Testis (tissue), 2 donors: ENCODE data around the gene POU3F1.

Experiments
- CTCF ChIP-seq, 3 experiments: fragments of 450-650 bp in 2 of 3; fragments of 200-600 bp in 1 of 3; sonication (generic) in 1 of 3; IDR thresholded peaks; one replicate each; pipeline ENCODE4 v1.5.1; 2016 to 2019; ENCODE audit warnings: antibody characterized with exemption in 3 of 3, mild to moderate bottlenecking in 2 of 3, moderate library complexity in 1 of 3
- POLR2A ChIP-seq: fragments of 450-650 bp; IDR thresholded peaks from one replicate; pipeline ENCODE4 v1.6.1; 2017; ENCODE audit warnings: antibody characterized with exemption, mild to moderate bottlenecking, moderate library complexity

GRCh38 chr1:38020396-38020795 lies 26.2 kb downstream of the POU3F1 start:
- TF ChIP-seq CTCF (IDR thresholded peaks at IDR 0.05) = no peak
- no peak for TF ChIP-seq POLR2A
